Lung (tissue), 12 donors: Measurements from ENCODE around the gene SPSB1. TPM values are rescaled to one million over a fixed set of nuclear protein-coding genes. Genes with fewer than 3 reads are reported as not detected.

Experiments used
- ATAC-seq: fragments of 200-7000 bp; cut with Tn5 transposase; one replicate; pipeline ENCODE4 v1.9.1; 2020; ENCODE audit warnings: moderate number of reproducible peaks; ENCODE audit not compliant: insufficient read depth, low FRiP score
- DNase-seq, 3 donors: peaks; one replicate each; pipeline ENCODE4 v3.0.0-alpha.2; 2013 to 2017
- H3K27ac ChIP-seq, 2 donors: one replicate each; pipeline ENCODE4 v1.5.1; 2013; ENCODE audit warnings: mild to moderate bottlenecking in 2 of 2, moderate library complexity in 2 of 2, control low read depth in 1 of 2, inconsistent platforms in 1 of 2, low read depth in 1 of 2, low read length in 1 of 2
- H3K27me3 ChIP-seq, 3 donors: one replicate each; pipeline ENCODE4 v1.5.1; 2013; ENCODE audit warnings: low read length in 2 of 3; ENCODE audit not compliant: control insufficient read depth in 3 of 3, insufficient read depth in 3 of 3
- H3K36me3 ChIP-seq, 4 donors: one replicate each; pipeline ENCODE4 v1.5.1; 2013; ENCODE audit warnings: low read length in 4 of 4, mild to moderate bottlenecking in 1 of 4, moderate library complexity in 1 of 4; ENCODE audit not compliant: control insufficient read depth in 4 of 4, insufficient read depth in 4 of 4
- H3K4me1 ChIP-seq, 5 donors: one replicate each; pipeline ENCODE4 v1.5.1; 2013; ENCODE audit warnings: low read length in 5 of 5, mild to moderate bottlenecking in 2 of 5, moderate library complexity in 1 of 5; ENCODE audit not compliant: control insufficient read depth in 5 of 5, insufficient read depth in 5 of 5
- H3K4me3 ChIP-seq: one replicate; pipeline ENCODE4 v1.5.1; 2013; ENCODE audit warnings: mild to moderate bottlenecking, control low read depth, moderate library complexity
- H3K9ac ChIP-seq, 2 donors: one replicate each; pipeline ENCODE4 v1.5.1; 2013; ENCODE audit warnings: low read length in 2 of 2, control low read depth in 1 of 2; ENCODE audit not compliant: insufficient read depth in 1 of 2
- H3K9me3 ChIP-seq, 4 donors: one replicate each; pipeline ENCODE4 v1.5.1; 2013; ENCODE audit warnings: low read length in 3 of 4, mild to moderate bottlenecking in 1 of 4, moderate library complexity in 1 of 4; ENCODE audit not compliant: control insufficient read depth in 4 of 4, insufficient read depth in 3 of 4
- WGBS, 2 donors: extraction: QIAGEN DNeasy Blood & Tissue Kit; methylation state at CpG; one replicate each; pipeline ENCODE4 v1.1.7; 2013; 5-methylcytosine and 5-hydroxymethylcytosine counted together
- polyA plus RNA-seq, 2 donors: library from polyadenylated mRNA; stranded (reverse); fragments of 200-250 nt; gene quantifications; one replicate each; pipeline ENCODE4 v1.2.1, GENCODE V29; 2013
- total RNA-seq, 2 donors: library from RNA; depleted of rRNA in 1 of 2; stranded (reverse); fragments of >200 nt in 1 of 2; gene quantifications; one replicate each; pipeline ENCODE4 v1.2.1, GENCODE V29; 2014 to 2021
- TF ChIP-seq, protein P1 (sequence below): IDR thresholded peaks from 2 replicates; pipeline ENCODE4 v1.5.1; 2012; ENCODE audit warnings: mild to moderate bottlenecking; ENCODE audit errors: control extremely low read depth, extremely low read depth
- donor health status: control.
- donor health status: control.
- donor health status: Bipolar disorder and iron deficiency.
- donor health status: healthy.
- donor health status: DM: yes; HTN: yes; CAD: no.

Gene SPSB1
- total and polyA plus RNA-seq, 4 donors: 9.5 to 25.9 (median 21.6) TPM

DNA sequence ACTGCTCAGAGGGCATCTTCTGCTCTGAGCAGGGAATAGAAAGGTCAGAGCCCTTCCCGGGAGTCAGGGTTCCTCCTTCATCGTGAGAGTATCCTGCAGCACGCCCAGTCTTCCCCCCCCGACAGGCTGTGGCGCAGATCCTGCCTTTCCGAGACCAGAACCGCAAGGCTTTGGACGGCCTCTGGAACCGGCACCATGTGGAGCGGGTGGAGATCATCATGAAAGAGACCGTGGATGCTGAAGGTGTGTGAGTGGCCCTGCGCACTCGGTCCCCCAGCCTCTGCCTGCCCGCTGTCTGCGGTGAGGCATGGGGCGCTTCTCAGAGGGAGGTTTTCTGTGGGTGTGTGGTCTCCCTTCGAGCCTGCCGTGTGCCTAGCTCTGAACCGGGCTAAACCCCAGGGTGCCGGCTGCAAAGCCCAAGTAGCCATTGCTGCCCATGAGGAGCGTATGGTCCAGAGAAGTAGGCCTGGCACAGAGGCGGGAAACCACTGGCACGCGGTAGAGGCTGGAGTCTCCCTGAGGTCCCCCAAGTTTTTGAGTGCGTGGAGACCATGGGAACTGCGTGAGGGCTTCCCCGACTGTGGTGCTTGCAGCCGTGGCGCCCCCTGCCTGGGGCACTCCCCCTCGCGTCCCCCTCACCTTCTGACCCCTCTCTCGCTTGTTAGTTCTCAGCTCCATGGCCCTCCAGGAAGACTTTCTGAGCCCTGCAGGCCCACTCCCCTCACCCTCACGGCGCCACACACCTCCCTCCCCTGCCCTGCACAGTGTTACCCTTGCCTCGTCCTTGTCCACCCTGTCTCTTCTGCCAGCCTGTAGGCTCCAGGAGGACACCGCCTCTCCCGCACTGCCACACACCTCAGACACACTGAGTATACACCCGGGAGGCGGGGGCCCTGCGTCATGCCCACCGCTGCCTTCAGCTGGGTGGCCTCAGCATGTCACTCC, 45.6 kb upstream of the SPSB1 start:
- Histone ChIP-seq H3K4me3 (no peak overlapping the region), H3K9me3 (no peaks in the 10 kb centered on the region), H3K27ac (no peak overlapping the region), H3K9ac (no peak overlapping the region), H3K27me3 (no peaks in the 10 kb centered on the region), H3K4me1 (peaks cover 3 to 46% (median 22%) of the 10 kb centered on the region in 5 donors), H3K36me3 (peaks cover 0 to 26% (median 13%) of the 10 kb centered on the region in 4 donors)
- TF ChIP-seq, protein P1, sequence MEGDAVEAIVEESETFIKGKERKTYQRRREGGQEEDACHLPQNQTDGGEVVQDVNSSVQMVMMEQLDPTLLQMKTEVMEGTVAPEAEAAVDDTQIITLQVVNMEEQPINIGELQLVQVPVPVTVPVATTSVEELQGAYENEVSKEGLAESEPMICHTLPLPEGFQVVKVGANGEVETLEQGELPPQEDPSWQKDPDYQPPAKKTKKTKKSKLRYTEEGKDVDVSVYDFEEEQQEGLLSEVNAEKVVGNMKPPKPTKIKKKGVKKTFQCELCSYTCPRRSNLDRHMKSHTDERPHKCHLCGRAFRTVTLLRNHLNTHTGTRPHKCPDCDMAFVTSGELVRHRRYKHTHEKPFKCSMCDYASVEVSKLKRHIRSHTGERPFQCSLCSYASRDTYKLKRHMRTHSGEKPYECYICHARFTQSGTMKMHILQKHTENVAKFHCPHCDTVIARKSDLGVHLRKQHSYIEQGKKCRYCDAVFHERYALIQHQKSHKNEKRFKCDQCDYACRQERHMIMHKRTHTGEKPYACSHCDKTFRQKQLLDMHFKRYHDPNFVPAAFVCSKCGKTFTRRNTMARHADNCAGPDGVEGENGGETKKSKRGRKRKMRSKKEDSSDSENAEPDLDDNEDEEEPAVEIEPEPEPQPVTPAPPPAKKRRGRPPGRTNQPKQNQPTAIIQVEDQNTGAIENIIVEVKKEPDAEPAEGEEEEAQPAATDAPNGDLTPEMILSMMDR: no peak
- ATAC-seq (no peak), DNase-seq (no peak)
- 93% methylated on average over 41 of the region's 41 CpGs for WGBS, 2 donors

GRCh38 chr1:9247894-9248293, 44.8 kb upstream of the SPSB1 start:
- no peaks in the 10 kb centered on the region for H3K9me3 ChIP-seq
- H3K27me3 ChIP-seq: no peaks in the 10 kb centered on the region
- TF ChIP-seq, protein P1: no peak
- no peak overlapping the region for H3K9ac ChIP-seq
- DNase-seq (no peak), ATAC-seq (no peak)
- 87 to 94% methylated on average over 17 to 18 of the region's 18 CpGs for WGBS, 2 donors
- H3K27ac ChIP-seq: no peak overlapping the region
- no peak overlapping the region for H3K4me3 ChIP-seq
- H3K36me3 ChIP-seq: peaks cover 0 to 26% (median 13%) of the 10 kb centered on the region in 4 donors
- H3K4me1 ChIP-seq: peaks cover 1 to 40% (median 22%) of the 10 kb centered on the region in 5 donors

GRCh38 chr1:9248341-9249262, 44.1 kb upstream of the SPSB1 start:
- peaks cover 3 to 34% (median 28%) of the 10 kb centered on the region in 5 donors for H3K4me1 ChIP-seq
- TF ChIP-seq, protein P1: no peak
- 91 to 92% methylated on average over 21 of the region's 21 CpGs for WGBS, 2 donors
- no peaks in the 10 kb centered on the region for H3K9me3 ChIP-seq
- H3K27me3 ChIP-seq: no peaks in the 10 kb centered on the region
- peaks cover 0 to 26% (median 13%) of the 10 kb centered on the region in 4 donors for H3K36me3 ChIP-seq
- no peak overlapping the region for H3K9ac ChIP-seq
- DNase-seq: no peak
- ATAC-seq: no peak
- peak overlapping the region in 1 of 2 donors; percentile 84 for H3K27ac ChIP-seq
- no peak overlapping the region for H3K4me3 ChIP-seq
